ENCODE measurements around the gene IRAK1.

DNA sequence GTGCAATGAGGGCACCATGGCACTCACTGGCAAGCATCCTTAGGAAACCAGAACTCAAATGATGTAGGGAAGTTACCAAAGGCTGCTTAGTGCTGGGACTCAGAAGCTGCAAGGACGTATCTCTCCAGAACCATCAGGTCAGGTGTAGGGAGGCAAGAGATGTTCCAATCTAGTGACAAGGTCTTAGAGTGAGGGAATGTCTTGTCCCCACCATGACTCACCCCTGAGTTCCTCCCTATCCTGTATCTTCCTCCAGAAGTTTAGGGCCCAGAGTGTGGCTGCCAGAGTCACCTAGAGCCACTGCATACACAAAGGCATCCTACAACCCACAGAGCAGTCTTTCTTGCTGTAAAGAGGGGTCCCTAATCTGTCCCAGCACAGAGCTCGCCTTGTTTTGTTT, 14.1 kb upstream of the IRAK1 start:
- TF ChIP-seq POLR2AphosphoS5 (IDR thresholded peaks at IDR 0.05; ENCODE audit: low read depth, low read length) (no peak), FOXK2 (IDR thresholded peaks at IDR 0.05) (no peak), SP4 (CRISPR knock-in tag; IDR thresholded peaks at IDR 0.05) (no peak), ZEB1 (IDR thresholded peaks at IDR 0.05; ENCODE audit: insufficient replicate concordance, low read depth) (no peak), TAF1 (CRISPR knock-in tag; IDR thresholded peaks at IDR 0.05) (no peak), ZNF484 (CRISPR knock-in tag; IDR thresholded peaks at IDR 0.05; ENCODE audit: borderline replicate concordance, low read depth) (no peak), PHF8 (CRISPR knock-in tag; IDR thresholded peaks at IDR 0.05) (no peak), PHF21A (CRISPR knock-in tag; IDR thresholded peaks at IDR 0.05) (no peak), ZNF841 (CRISPR knock-in tag; IDR thresholded peaks at IDR 0.05; ENCODE audit: borderline replicate concordance) (no peak)
- TF ChIP-seq, protein P1, sequence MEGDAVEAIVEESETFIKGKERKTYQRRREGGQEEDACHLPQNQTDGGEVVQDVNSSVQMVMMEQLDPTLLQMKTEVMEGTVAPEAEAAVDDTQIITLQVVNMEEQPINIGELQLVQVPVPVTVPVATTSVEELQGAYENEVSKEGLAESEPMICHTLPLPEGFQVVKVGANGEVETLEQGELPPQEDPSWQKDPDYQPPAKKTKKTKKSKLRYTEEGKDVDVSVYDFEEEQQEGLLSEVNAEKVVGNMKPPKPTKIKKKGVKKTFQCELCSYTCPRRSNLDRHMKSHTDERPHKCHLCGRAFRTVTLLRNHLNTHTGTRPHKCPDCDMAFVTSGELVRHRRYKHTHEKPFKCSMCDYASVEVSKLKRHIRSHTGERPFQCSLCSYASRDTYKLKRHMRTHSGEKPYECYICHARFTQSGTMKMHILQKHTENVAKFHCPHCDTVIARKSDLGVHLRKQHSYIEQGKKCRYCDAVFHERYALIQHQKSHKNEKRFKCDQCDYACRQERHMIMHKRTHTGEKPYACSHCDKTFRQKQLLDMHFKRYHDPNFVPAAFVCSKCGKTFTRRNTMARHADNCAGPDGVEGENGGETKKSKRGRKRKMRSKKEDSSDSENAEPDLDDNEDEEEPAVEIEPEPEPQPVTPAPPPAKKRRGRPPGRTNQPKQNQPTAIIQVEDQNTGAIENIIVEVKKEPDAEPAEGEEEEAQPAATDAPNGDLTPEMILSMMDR (CRISPR knock-in tag; IDR thresholded peaks at IDR 0.05), result no peak
- TF ChIP-seq, protein P2, sequence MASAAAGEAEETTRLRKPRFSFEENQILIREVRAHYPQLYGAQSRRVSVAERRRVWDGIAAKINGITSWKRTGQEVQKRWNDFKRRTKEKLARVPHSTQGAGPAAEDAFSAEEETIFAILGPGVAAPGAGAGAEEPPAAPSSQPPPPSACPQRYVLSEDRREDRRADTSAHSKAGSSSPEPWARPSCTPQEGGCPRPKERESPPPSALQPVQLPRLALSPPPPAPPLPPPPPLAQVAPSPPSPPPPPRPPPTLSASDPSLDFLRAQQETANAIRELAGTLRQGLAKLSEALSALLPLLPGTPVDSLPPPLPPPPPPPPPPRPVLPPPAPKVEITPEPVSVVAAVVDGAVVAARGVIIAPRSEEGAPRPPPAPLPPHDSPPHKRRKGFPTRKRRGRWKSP (CRISPR knock-in tag; IDR thresholded peaks at IDR 0.05), result no peak
- TF ChIP-seq, protein P3, sequence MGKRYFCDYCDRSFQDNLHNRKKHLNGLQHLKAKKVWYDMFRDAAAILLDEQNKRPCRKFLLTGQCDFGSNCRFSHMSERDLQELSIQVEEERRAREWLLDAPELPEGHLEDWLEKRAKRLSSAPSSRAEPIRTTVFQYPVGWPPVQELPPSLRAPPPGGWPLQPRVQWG (CRISPR knock-in tag; IDR thresholded peaks at IDR 0.05; ENCODE audit: borderline replicate concordance, low read depth), result no peak

Measured in HepG2 (cell line).